Measurements from ENCODE around the gene LRRK2.

LRRK2 gene

GRCh38 chr12:40315375-40315774 lies 90.6 kb downstream of the LRRK2 start:
- Histone ChIP-seq H3K27me3 (replicated peaks; ENCODE audit: insufficient read depth, low read length) (no peaks in the 10 kb centered on the region), H3K4me3 (ENCODE audit: low read length) (no peak overlapping the region), H3K27ac (ENCODE audit: low read length) (no peak overlapping the region), H3K9me2 (replicated peaks; ENCODE audit: insufficient read depth, low read length) (no peaks in the 10 kb centered on the region), H3K36me3 (replicated peaks; ENCODE audit: insufficient read depth, low read length) (no peaks in the 10 kb centered on the region), H3K9me3 (replicated peaks; ENCODE audit: insufficient read depth, low read length) (no peaks in the 10 kb centered on the region), H2AFZ (ENCODE audit: low read length) (no peak overlapping the region), H3K4me2 (ENCODE audit: low read depth, low read length) (no peak overlapping the region), H4K20me1 (ENCODE audit: insufficient read depth, low read length) (no peaks in the 10 kb centered on the region), H3F3A (ENCODE audit: insufficient read depth, low read length) (no peaks in the 10 kb centered on the region), H3K79me2 (ENCODE audit: low read length) (no peaks in the 10 kb centered on the region), H3K9ac (ENCODE audit: low read length) (no peak overlapping the region), H3K4me1 (ENCODE audit: low read length) (no peaks in the 10 kb centered on the region)
- TF ChIP-seq EZH2 (optimal IDR thresholded peaks at IDR 0.05; ENCODE audit: low read depth, low read length): no peak
- TF ChIP-seq CTCF (IDR thresholded peaks at IDR 0.05; ENCODE audit: low read length): no peak
- TF ChIP-seq EZH2phosphoT487 (IDR thresholded peaks at IDR 0.05; ENCODE audit: low read length): no peak
- no peak for DNase-seq

- H3K9ac ChIP-seq (ENCODE audit: low read length): no peak overlapping the region
- TF ChIP-seq EZH2 (optimal IDR thresholded peaks at IDR 0.05; ENCODE audit: low read depth, low read length) (no peak), CTCF (IDR thresholded peaks at IDR 0.05; ENCODE audit: low read length) (no peak), EZH2phosphoT487 (IDR thresholded peaks at IDR 0.05; ENCODE audit: low read length) (no peak)
- H3K27ac ChIP-seq (ENCODE audit: low read length): no peak overlapping the region
- no peaks in the 10 kb centered on the region for H4K20me1 ChIP-seq (ENCODE audit: insufficient read depth, low read length)
- no peak overlapping the region for H2AFZ ChIP-seq (ENCODE audit: low read length)
- H3F3A ChIP-seq (ENCODE audit: insufficient read depth, low read length): no peaks in the 10 kb centered on the region
- H3K79me2 ChIP-seq (ENCODE audit: low read length): no peaks in the 10 kb centered on the region
- H3K4me2 ChIP-seq (ENCODE audit: low read depth, low read length): no peak overlapping the region
- DNase-seq: no peak
- H3K9me2 ChIP-seq (replicated peaks; ENCODE audit: insufficient read depth, low read length): no peaks in the 10 kb centered on the region
- H3K4me3 ChIP-seq (ENCODE audit: low read length): no peak overlapping the region
- no peaks in the 10 kb centered on the region for H3K36me3 ChIP-seq (replicated peaks; ENCODE audit: insufficient read depth, low read length)
- no peaks in the 10 kb centered on the region for H3K9me3 ChIP-seq (replicated peaks; ENCODE audit: insufficient read depth, low read length)
- H3K27me3 ChIP-seq (replicated peaks; ENCODE audit: insufficient read depth, low read length): no peaks in the 10 kb centered on the region
- no peaks in the 10 kb centered on the region for H3K4me1 ChIP-seq (ENCODE audit: low read length)
Measured at GRCh38 chr12:40324261-40324660, 99.5 kb downstream of the LRRK2 start.

GRCh38 chr12:40325349-40325960 lies 100.7 kb downstream of the LRRK2 start:
- H3F3A ChIP-seq (ENCODE audit: insufficient read depth, low read length): no peaks in the 10 kb centered on the region
- H2AFZ ChIP-seq (ENCODE audit: low read length): peak overlapping the region; percentile 59
- H3K9ac ChIP-seq (ENCODE audit: low read length): no peak overlapping the region
- no peaks in the 10 kb centered on the region for H3K27me3 ChIP-seq (replicated peaks; ENCODE audit: insufficient read depth, low read length)
- no peaks in the 10 kb centered on the region for H3K9me3 ChIP-seq (replicated peaks; ENCODE audit: insufficient read depth, low read length)
- TF ChIP-seq CTCF (IDR thresholded peaks at IDR 0.05; ENCODE audit: low read length): peak; percentile 90
- TF ChIP-seq EZH2phosphoT487 (IDR thresholded peaks at IDR 0.05; ENCODE audit: low read length): no peak
- no peaks in the 10 kb centered on the region for H3K4me1 ChIP-seq (ENCODE audit: low read length)
- peak; percentile 76 for DNase-seq
- H4K20me1 ChIP-seq (ENCODE audit: insufficient read depth, low read length): no peaks in the 10 kb centered on the region
- peak overlapping the region; percentile 56 for H3K4me2 ChIP-seq (ENCODE audit: low read depth, low read length)
- peak overlapping the region; percentile 3; the same call in 1 of the 2 replicates for H3K4me3 ChIP-seq (ENCODE audit: low read length)
- no peak overlapping the region for H3K27ac ChIP-seq (ENCODE audit: low read length)
- no peaks in the 10 kb centered on the region for H3K9me2 ChIP-seq (replicated peaks; ENCODE audit: insufficient read depth, low read length)
- H3K36me3 ChIP-seq (replicated peaks; ENCODE audit: insufficient read depth, low read length): no peaks in the 10 kb centered on the region
- no peaks in the 10 kb centered on the region for H3K79me2 ChIP-seq (ENCODE audit: low read length)

Measured in MM.1S (cell line).